HG02588 (cell line): Measurements from ENCODE around the gene CAMK1D.
"Not testable (repeated sequence)": the region's sequence is repeated elsewhere in the genome, so short reads cannot be mapped to it uniquely, and the experiment has no call there.

Experiments used
- ATAC-seq: cut with Tn5 transposase; IDR thresholded peaks from one replicate; pipeline ENCODE4 v1.9.1; 2021; ENCODE audit warnings: mild to moderate bottlenecking, moderate library complexity; ENCODE audit not compliant: unreplicated experiment

Gene CAMK1D

GRCh38 chr10:12801214-12802087 is 452.1 kb downstream of the CAMK1D start:
- ATAC-seq = no peak

- ATAC-seq = no peak
Measured at GRCh38 chr10:12803776-12804175, 454.4 kb downstream of the CAMK1D start.

- no peak for ATAC-seq
Measured at GRCh38 chr10:12806228-12807095, 457.1 kb downstream of the CAMK1D start.

DNA sequence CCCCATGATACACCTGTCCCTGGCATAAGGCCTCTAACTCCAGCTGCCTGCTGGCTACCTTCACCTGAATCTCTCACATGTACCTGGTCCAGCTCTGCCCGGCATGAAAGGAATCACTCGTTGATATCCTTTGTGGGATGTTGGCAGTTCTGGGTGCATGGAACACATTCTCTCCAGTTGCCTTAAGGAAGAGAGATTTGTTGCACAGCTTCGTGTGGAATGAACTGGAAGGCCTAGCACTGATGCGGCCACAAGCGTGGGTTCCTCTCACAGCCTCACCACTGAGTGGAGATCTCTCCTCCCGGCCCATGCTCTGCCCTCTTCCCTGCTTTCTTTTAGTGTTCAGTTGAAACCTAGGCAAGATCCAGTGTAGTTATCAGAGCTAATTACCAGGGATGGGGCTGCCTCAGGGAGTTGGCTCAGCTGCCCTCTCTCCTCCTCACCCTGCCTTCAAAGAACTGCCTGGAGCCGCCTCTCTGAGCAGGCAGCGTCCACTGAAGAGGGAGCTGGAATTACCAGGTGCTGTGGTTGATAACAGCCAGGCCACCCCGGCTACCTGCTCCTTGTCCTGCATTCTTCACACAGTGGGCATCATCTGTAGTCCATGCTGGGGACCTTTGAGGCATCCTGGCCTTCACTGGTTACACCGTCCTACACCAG is 457.9 kb downstream of the CAMK1D start:
- no peak for ATAC-seq

- no peak for ATAC-seq
Measured at GRCh38 chr10:12808014-12808613, 458.8 kb downstream of the CAMK1D start.

GRCh38 chr10:12810046-12810445 is 460.7 kb downstream of the CAMK1D start:
- not testable (repeated sequence) for ATAC-seq

GRCh38 chr10:12811826-12812225 is 462.5 kb downstream of the CAMK1D start:
- no peak for ATAC-seq

DNA sequence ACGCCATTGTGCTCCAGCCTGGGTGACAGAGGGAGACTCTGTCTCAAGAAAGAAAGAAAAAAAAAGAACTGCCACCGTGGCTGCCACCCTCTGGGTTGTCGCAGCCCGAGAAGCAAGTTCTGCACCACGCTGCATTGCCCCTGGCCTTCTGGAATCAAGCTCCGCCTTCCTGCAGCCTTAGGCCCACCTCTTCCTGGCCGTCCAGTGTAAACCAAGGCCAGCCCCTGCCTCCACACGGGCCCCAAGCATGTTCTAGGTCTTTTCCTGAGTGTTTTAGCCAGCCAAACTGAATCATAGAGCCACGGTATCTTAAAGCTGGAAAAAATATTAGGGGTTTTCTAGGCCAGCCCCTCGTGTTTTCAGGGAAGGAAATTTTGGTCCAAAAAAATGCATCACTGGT is 463.2 kb downstream of the CAMK1D start:
- ATAC-seq = no peak

DNA sequence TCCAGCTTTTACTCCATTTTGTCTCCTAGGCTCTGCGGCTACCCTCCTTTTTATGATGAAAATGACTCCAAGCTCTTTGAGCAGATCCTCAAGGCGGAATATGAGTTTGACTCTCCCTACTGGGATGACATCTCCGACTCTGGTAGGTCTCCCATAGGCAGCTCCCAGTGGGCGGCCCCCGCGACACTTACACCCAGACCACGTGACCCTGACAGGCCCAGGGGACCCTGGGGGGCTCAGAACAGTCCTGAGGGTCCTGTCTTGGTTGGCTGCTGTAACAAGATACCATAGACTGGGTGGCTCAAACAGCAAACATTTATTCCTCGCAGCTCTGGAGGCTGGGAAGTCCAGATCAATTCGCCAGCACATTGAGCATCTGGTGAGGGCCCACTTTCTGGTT is 464.8 kb downstream of the CAMK1D start:
- no peak for ATAC-seq

GRCh38 chr10:12819071-12819470 is 469.7 kb downstream of the CAMK1D start:
- no peak for ATAC-seq

GRCh38 chr10:12819656-12820055 is 470.3 kb downstream of the CAMK1D start:
- no peak for ATAC-seq

GRCh38 chr10:12822126-12822892 is 473.0 kb downstream of the CAMK1D start:
- no peak for ATAC-seq

GRCh38 chr10:12822893-12823170 is 473.5 kb downstream of the CAMK1D start:
- no peak for ATAC-seq

GRCh38 chr10:12823328-12823727 is 474.0 kb downstream of the CAMK1D start:
- no peak for ATAC-seq

GRCh38 chr10:12825260-12825849 is 476.0 kb downstream of the CAMK1D start:
- no peak for ATAC-seq

DNA sequence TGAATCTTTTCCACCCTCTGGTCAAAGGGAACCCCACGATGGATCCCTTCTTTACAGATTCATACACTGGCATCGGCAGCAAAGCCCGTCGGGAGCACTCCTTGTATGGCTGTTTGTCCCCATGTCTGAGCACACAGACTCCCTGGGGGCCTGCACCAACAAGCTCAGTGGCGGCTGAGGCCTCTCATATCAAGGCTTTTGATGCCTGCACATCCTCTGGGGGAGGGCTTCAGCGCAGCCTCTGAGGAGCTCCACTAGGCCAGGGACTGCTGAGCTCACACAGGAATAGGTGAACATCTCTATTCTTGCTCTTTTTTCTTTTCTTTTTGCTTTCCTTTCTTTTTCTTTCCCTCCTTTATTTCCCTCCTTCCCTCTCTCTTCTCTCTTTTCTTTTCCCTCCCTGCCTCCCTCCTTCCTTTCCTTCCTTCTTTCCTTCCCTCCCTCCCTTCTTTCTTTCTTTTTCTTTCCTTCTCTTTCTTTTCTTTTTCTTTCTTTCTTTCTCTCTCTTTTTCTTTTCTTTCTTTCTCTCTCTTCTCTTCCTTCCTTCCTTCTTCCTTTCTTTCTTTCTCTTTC is 477.5 kb downstream of the CAMK1D start:
- no peak for ATAC-seq

- no peak for ATAC-seq
Measured at GRCh38 chr10:12828736-12829135, 479.4 kb downstream of the CAMK1D start.

DNA sequence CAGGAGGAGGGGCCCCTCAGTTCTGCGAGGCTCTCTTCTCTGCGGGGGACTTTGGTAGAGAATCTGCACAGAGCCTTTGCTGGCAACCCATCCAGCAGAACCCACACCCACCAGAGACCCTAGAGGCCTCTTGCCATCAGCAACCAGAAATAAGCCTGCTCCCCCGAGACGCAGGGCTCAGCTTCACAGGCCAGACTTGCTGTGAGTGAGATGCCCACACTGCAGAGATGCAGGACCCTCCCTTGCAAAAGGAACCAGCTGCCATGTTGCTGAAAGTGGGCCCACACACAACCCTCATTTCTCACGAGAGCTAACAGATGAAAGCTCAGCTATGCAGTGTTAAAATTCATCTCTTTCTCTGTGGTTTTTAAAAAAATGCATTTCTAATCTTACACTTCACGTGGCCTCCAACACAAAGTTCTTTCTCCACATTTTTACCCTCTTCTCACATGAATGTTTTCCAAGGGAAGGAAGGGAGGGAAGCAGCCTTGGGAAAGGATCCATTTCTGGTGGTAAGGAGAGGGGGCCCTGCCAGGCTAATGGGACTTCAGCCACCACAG is 480.6 kb downstream of the CAMK1D start:
- no peak for ATAC-seq

DNA sequence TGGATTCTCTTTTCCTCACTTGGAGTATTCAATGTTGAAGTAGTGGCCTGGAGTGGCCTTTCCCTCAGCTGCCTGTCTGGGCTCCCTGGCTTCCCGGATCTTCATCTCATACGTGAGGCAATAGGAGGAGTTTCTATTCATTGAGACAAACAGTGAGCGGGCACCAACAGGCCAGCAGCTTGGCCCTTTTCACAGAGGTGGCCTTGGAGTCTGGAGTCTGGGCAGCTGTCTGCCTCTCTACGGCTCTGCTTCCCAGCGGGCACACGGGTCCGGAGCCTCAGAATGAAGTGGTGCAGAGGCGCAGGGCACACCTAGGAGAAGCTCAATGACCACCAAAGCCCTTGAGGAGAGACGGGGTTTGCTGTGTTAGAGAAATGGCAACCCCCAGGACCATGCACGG is 482.7 kb downstream of the CAMK1D start:
- ATAC-seq = no peak
